HepG2 (cell line): ENCODE measurements around the gene EEF2. TPM values are rescaled to one million over a fixed set of nuclear protein-coding genes. Genes with fewer than 3 reads are reported as not detected.

Source experiments
- ATAC-seq: fragments of 200-7000 bp; cut with Tn5 transposase; 3 replicates; pipeline ENCODE4 v1.9.1; 2020; ENCODE audit warnings: mild to moderate bottlenecking, moderate library complexity
- BruUV-seq: library from RNA; stranded (reverse); fragments of 400-500 nt; replicated peaks from 2 replicates; lab custom pipeline; 2021; lab: Mats Ljungman, UMichigan
- CTCF ChIA-PET: fragments of 300-600 bp; formaldehyde crosslinking; extraction: SDS; loops from one replicate; lab custom pipeline; 2021; ENCODE audit warnings: low total read pairs, inconsistent platforms, low intra/inter-chr PET ratio; lab: Yijun Ruan, JAX
- POLR2A ChIA-PET: fragments of 350-600 bp; sonication (Branson Sonifier 250); formaldehyde crosslinking; loops from one replicate; lab custom pipeline; 2020; ENCODE audit warnings: antibody characterized with exemption, inconsistent platforms; lab: Yijun Ruan, JAX
- DNase-seq: peaks from one replicate; pipeline ENCODE4 v3.0.0-alpha.2; 2015; ENCODE audit warnings: low spot score
- FAIRE-seq: peaks from 3 replicates; lab custom pipeline; 2011; peaks lifted over from hg19 to GRCh38; lab: Jason Lieb, UNC
- H2AFZ ChIP-seq: one replicate; pipeline ENCODE4 v1.6.1; 2011; ENCODE audit warnings: low read length, inconsistent platforms
- H3K27ac ChIP-seq: fragments of 300-600 bp; 3 replicates; pipeline ENCODE4 v1.8.0; 2011; ENCODE audit warnings: mixed run types, mild to moderate bottlenecking, mixed read lengths, low read length, inconsistent platforms; ENCODE audit not compliant: insufficient read depth; ENCODE audit errors: extremely low read length
- H3K27me3 ChIP-seq, 2 experiments: fragments of 200-600 bp in 1 of 2; 2 replicates in 1 of 2; 3 replicates in 1 of 2; pipeline versions ENCODE4 v1.6.0 to v1.8.0; 2011; ENCODE audit warnings: low read length in 2 of 2, mild to moderate bottlenecking in 2 of 2, moderate library complexity in 2 of 2, inconsistent platforms in 1 of 2; ENCODE audit not compliant: insufficient read depth in 2 of 2, control insufficient read depth in 1 of 2
- H3K36me3 ChIP-seq, 2 experiments: fragments of 200-600 bp in 1 of 2; replicated peaks in 1 of 2; 2 replicates in 1 of 2; 3 replicates in 1 of 2; pipeline versions ENCODE4 v1.5.1 to v1.8.0; 2011; ENCODE audit warnings: low read length in 2 of 2, inconsistent platforms in 1 of 2; ENCODE audit not compliant: insufficient read depth in 2 of 2, control insufficient read depth in 1 of 2
- H3K4me1 ChIP-seq: 2 replicates; pipeline ENCODE4 v1.5.1; 2012; ENCODE audit warnings: low read length, inconsistent platforms; ENCODE audit not compliant: insufficient read depth
- H3K4me2 ChIP-seq: 2 replicates; pipeline ENCODE4 v1.6.0; 2011; ENCODE audit warnings: low read depth, low read length, inconsistent platforms
- H3K4me3 ChIP-seq, 3 experiments: fragments of 200-600 bp in 1 of 3; sonication (generic), shearing (Covaris generic) in 1 of 3; replicated peaks in 1 of 3; 2 replicates each; pipeline ENCODE4 v1.5.1; 2011 to 2016; ENCODE audit warnings: low read length in 3 of 3, inconsistent platforms in 2 of 3, low read depth in 2 of 3, mild to moderate bottlenecking in 2 of 3, control low read depth in 1 of 3, mixed read lengths in 1 of 3; ENCODE audit not compliant: insufficient read depth in 1 of 3
- H3K79me2 ChIP-seq: one replicate; pipeline ENCODE4 v1.6.1; 2011; ENCODE audit warnings: low read length, inconsistent platforms; ENCODE audit not compliant: insufficient read depth
- H3K9ac ChIP-seq: 2 replicates; pipeline ENCODE4 v1.6.0; 2011; ENCODE audit warnings: mild to moderate bottlenecking, low read depth, low read length, inconsistent platforms; ENCODE audit not compliant: insufficient read depth
- H3K9me3 ChIP-seq: 2 replicates; pipeline ENCODE4 v1.5.1; 2012; ENCODE audit warnings: mild to moderate bottlenecking, low read length
- H4K20me1 ChIP-seq: 2 replicates; pipeline ENCODE4 v1.6.0; 2011; ENCODE audit warnings: inconsistent platforms, mild to moderate bottlenecking, low read length, moderate library complexity; ENCODE audit not compliant: insufficient read depth
- AGO2 ChIP-seq: fragments of 200-400 bp; formaldehyde crosslinking; optimal IDR thresholded peaks from 2 replicates; pipeline ENCODE3; 2017; ENCODE audit warnings: mild to moderate bottlenecking, low read depth, low read length, moderate library complexity
- GATAD1 ChIP-seq: IDR thresholded peaks from 2 replicates; pipeline ENCODE4 v1.6.1; 2016; ENCODE audit warnings: missing genetic modification reagents, missing compliant biosample characterization
- HNRNPL ChIP-seq: fragments of 200-400 bp; formaldehyde crosslinking; IDR thresholded peaks from 2 replicates; pipeline ENCODE4 v1.6.1; 2017; ENCODE audit warnings: mild to moderate bottlenecking, low read depth, low read length
- KDM2A ChIP-seq: sonication (generic); formaldehyde crosslinking; IDR thresholded peaks from 2 replicates; pipeline ENCODE4 v1.4.0; 2020; ENCODE audit warnings: low read depth, missing genetic modification reagents, borderline replicate concordance
- POLR2A ChIP-seq, 2 experiments: IDR thresholded peaks; 2 replicates each; pipeline ENCODE4 v1.6.1; 2011; ENCODE audit warnings: low read depth in 2 of 2, low read length in 2 of 2, mild to moderate bottlenecking in 1 of 2, moderate library complexity in 1 of 2; ENCODE audit not compliant: insufficient read depth in 1 of 2
- POLR2AphosphoS2 ChIP-seq: IDR thresholded peaks from 2 replicates; pipeline ENCODE4 v1.6.1; 2011; ENCODE audit warnings: low read depth, low read length, improper control_type of control experiment
- RBFOX2 ChIP-seq: fragments of 200-400 bp; formaldehyde crosslinking; IDR thresholded peaks from 2 replicates; pipeline ENCODE4 v1.6.1; 2017; ENCODE audit warnings: low read depth, mild to moderate bottlenecking, low read length
- RBM22 ChIP-seq: fragments of 200-400 bp; formaldehyde crosslinking; optimal IDR thresholded peaks from 2 replicates; pipeline ENCODE3; 2017; ENCODE audit warnings: mild to moderate bottlenecking, low read length, moderate library complexity
- ZC3H13 ChIP-seq: sonication (generic); formaldehyde crosslinking; IDR thresholded peaks from 2 replicates; pipeline ENCODE4 v1.8.1; 2023; ENCODE audit warnings: mild to moderate bottlenecking, missing genetic modification reagents, moderate library complexity
- WGBS: methylation state at CpG from one replicate; pipeline ENCODE4 v1.1.6; 2017; ENCODE audit warnings: low lambda C conversion rate; 5-methylcytosine and 5-hydroxymethylcytosine counted together
- in situ Hi-C: cut with HindIII; loops from 2 replicates; pipeline ENCODE4 v1.10.0; 2017; ENCODE audit warnings: low pct_unique_long_range_greater_than_20kb; ENCODE audit not compliant: extremely low pct_ligation_motif_present
- intact Hi-C: fragments of 100-400 bp; cut with micrococcal nuclease; formaldehyde crosslinking; loops from one replicate; pipeline ENCODE4 v1.10.0; 2022; ENCODE audit not compliant: unreplicated experiment
- polyA plus RNA-seq, 8 experiments: library from polyadenylated mRNA; depleted of rRNA in 3 of 8; stranded (reverse) in 7 of 8; unstranded in 1 of 8; fragments of >200 nt; fragmentation: Illumina TruSeq in 4 of 8; extraction: Trizol in 4 of 8; gene quantifications; 2 replicates each; pipeline versions ENCODE4 v1.2.1 to v1.2.3, GENCODE V29; 2011 to 2016; ENCODE audit warnings: low read depth in 4 of 8, missing spikeins in 1 of 8, mixed read lengths in 1 of 8; ENCODE audit not compliant: insufficient read depth in 1 of 8
- total RNA-seq, 5 experiments: library from RNA; depleted of rRNA; stranded (reverse); fragments of >200 nt; fragmentation: Illumina TruSeq; extraction: Trizol; gene quantifications; 2 replicates each; pipeline ENCODE4 v1.2.3, GENCODE V29; 2016; ENCODE audit warnings: low read depth in 1 of 5
- TF ChIP-seq, protein P1 (sequence below): sonication (generic); formaldehyde crosslinking; IDR thresholded peaks from 2 replicates; pipeline ENCODE4 v1.5.1; 2020; ENCODE audit warnings: missing genetic modification reagents, mild to moderate bottlenecking, borderline replicate concordance
- TF ChIP-seq, protein P2 (sequence below): sonication (generic); formaldehyde crosslinking; IDR thresholded peaks from 2 replicates; pipeline ENCODE4 v1.4.0; 2020; ENCODE audit warnings: missing genetic modification reagents

Gene EEF2
- total and polyA plus RNA-seq, 2 of the 13 experiments (the other 11 are each of a cell fraction or from before 2014, with no cell fraction given) = 1,441 to 1,777 TPM

DNA sequence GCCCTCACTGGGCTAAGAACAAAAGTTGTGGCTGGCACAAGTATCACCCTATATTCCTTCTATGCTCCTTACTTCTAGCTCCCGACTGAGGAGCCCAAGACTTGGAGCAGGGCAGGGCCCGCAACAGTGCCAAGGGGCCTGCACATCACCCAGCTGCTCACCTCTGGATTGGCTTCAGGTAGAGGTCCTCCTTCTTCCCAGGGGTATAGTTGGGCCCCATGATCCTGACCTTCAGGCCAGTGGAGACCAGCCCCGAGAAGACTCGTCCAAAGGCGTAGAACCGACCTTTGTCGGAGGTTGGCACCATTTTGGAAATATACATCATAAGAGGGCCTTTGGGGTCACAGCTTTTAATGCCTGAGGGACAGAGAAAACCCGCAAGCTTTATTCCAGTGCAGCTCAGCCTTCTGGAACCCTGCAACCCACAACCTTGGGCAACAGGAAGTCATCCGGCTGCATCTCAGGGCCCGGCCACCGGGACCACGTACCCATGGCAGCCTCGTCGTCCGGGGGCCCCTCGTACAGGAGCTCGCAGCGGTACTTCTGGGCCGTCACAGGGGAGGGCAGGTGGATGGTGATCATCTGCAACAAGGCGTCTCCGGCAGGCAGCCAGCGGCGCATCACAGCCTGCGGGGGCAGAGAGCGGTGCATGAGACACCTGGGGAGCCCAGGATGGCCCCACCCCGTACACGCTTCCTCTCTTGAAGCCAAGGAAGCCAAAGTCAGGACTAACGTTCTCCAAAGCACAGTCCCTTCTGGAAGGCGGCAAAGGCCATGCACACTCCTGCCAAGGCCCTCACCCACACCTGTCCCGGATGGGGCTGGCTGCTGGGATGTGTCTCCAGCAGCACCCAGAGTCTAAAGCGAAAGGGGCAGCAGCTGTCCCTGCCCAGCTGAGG lies 4.7 kb downstream of the EEF2 start:
- in situ Hi-C loops = no loop called here
- Histone ChIP-seq H3K4me3 (no peak overlapping the region), H3K79me2 (peaks cover 50% of the 10 kb centered on the region), H3K27me3 (no peaks in the 10 kb centered on the region; a peak in 1 of 5 replicates), H3K4me2 (no peak overlapping the region), H3K9me3 (no peaks in the 10 kb centered on the region), H2AFZ (no peak overlapping the region), H3K4me1 (peaks cover 37% of the 10 kb centered on the region)
- 96% methylated on average over 9 of the region's 31 CpGs for WGBS
- intact Hi-C loops = no loop called here
- no peak for DNase-seq
- ATAC-seq = no peak
- BruUV-seq = no TSS peak
- CTCF ChIA-PET = no interaction called here
- TF ChIP-seq, protein P1, sequence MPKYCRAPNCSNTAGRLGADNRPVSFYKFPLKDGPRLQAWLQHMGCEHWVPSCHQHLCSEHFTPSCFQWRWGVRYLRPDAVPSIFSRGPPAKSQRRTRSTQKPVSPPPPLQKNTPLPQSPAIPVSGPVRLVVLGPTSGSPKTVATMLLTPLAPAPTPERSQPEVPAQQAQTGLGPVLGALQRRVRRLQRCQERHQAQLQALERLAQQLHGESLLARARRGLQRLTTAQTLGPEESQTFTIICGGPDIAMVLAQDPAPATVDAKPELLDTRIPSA (CRISPR knock-in tag) = no peak
- TF ChIP-seq, protein P2, sequence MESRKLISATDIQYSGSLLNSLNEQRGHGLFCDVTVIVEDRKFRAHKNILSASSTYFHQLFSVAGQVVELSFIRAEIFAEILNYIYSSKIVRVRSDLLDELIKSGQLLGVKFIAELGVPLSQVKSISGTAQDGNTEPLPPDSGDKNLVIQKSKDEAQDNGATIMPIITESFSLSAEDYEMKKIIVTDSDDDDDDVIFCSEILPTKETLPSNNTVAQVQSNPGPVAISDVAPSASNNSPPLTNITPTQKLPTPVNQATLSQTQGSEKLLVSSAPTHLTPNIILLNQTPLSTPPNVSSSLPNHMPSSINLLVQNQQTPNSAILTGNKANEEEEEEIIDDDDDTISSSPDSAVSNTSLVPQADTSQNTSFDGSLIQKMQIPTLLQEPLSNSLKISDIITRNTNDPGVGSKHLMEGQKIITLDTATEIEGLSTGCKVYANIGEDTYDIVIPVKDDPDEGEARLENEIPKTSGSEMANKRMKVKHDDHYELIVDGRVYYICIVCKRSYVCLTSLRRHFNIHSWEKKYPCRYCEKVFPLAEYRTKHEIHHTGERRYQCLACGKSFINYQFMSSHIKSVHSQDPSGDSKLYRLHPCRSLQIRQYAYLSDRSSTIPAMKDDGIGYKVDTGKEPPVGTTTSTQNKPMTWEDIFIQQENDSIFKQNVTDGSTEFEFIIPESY (CRISPR knock-in tag) = peak; percentile 49; the same call in 1 of the 2 replicates
- TF ChIP-seq POLR2AphosphoS2 = peak; percentile 84; the same call in 1 of the 2 replicates
- peak; percentile 34; the same call in 1 of the 2 replicates for TF ChIP-seq ZC3H13 (CRISPR knock-in tag)
- TF ChIP-seq RBM22 = peak; percentile 14
- no peak for TF ChIP-seq KDM2A (CRISPR knock-in tag)
- TF ChIP-seq AGO2 = peak; percentile 85
- 0 out of 2 replicates have a peak, but pooled peaks have one; percentile 7 for TF ChIP-seq HNRNPL
- peak in 1 of 2 experiments; percentile 54 for TF ChIP-seq POLR2A (IDR thresholded peaks at IDR 0.05; ENCODE audit: insufficient read depth in 1 of 2, low read depth in 2 of 2, low read length in 2 of 2)
- TF ChIP-seq RBFOX2 = peak; percentile 80
- TF ChIP-seq GATAD1 (CRISPR knock-in tag) = no peak
- TF ChIP-seq, all 625 proteins: peak for 8
- FAIRE-seq = no peak
- peaks cover 91% of the 10 kb centered on the region for H4K20me1 ChIP-seq
- no peak overlapping the region for H3K27ac ChIP-seq
- no peak overlapping the region for H3K9ac ChIP-seq
- POLR2A ChIA-PET = interaction anchor here (1.1 to 7.4 kb wide), 2 partner anchors 9 to 11 kb away, joined by 4 to 118 read pairs; partner anchors contain the start of gene DAPK3
- H3K36me3 ChIP-seq = peaks cover 72 to 86% of the 10 kb centered on the region in 2 experiments
